GM06990 (cell line): ENCODE results near the gene SEC16A.
A peak's percentile ranks its signal among the peaks of the same experiment; 100 is the strongest.

Experiments
- DNase-seq: peaks from one replicate; pipeline ENCODE4 v3.0.0-alpha.2; 2011; ENCODE audit not compliant: insufficient read length; ENCODE audit errors: extremely low read depth
- H3K27me3 ChIP-seq: replicated peaks from 2 replicates; pipeline ENCODE4 v1.6.0; 2011; ENCODE audit warnings: low read length; ENCODE audit not compliant: control insufficient read depth, insufficient read depth
- H3K36me3 ChIP-seq: 2 replicates; pipeline ENCODE4 v1.5.1; 2011; ENCODE audit warnings: low read length; ENCODE audit not compliant: control insufficient read depth, insufficient read depth
- H3K4me3 ChIP-seq: replicated peaks from 2 replicates; pipeline ENCODE4 v1.5.1; 2011; ENCODE audit warnings: low read depth, mild to moderate bottlenecking, control low read depth, low read length
- TF ChIP-seq, protein P1 (sequence below): IDR thresholded peaks from 2 replicates; pipeline ENCODE4 v1.5.1; 2011; ENCODE audit warnings: low read length, control low read depth, mild to moderate bottlenecking, inconsistent platforms; ENCODE audit not compliant: insufficient read depth, poor library complexity, severe bottlenecking

SEC16A gene

DNA sequence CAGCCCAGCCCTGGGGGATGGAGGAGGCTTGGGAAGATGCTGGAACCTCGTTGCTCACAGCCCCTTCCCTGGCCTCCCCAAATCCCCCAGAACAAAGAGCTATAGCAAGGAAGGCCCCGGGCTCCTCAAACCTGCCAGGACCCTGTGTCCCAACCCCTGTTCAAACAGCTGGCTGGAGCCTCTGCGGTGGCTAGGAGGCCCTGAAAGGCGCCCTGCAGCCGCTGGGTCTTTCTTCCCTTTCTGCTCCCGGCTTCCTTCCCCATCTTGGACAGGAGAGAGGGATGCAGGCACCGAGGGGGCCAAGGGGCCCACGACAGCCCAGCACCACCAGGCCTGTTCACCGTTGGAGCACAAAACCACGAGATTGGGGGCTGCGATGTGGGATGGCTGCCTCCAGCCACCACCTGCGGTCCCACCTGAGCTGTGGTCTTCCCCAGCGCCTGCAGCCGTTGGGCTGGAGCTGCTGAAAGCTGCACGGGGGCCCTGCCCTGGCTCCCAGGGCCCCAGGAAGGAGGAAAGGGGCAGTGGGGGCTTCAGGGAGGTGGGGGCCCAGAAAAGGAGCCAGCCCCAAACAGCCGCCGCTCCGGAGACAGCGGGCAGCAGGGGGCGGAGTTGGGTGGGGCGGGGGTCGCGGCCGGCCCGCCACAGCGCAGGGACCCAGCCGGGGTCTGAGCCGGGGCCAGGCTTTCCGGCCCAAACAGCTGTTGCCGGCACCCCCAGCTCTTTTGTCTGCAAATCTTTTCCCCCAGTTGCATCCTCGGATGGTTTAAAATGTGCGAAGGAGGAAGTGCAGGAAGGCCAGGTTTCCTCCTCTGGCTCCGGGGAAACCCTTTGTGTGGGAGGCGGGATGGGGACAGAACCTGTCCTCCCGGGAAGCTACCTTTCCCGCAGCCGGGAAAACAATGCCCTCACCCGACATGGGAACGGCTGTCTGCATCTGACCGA, 46.9 kb upstream of the SEC16A start:
- Histone ChIP-seq H3K4me3 (no peak overlapping the region), H3K27me3 (no peaks in the 10 kb centered on the region), H3K36me3 (peaks cover 5% of the 10 kb centered on the region)
- TF ChIP-seq, protein P1, sequence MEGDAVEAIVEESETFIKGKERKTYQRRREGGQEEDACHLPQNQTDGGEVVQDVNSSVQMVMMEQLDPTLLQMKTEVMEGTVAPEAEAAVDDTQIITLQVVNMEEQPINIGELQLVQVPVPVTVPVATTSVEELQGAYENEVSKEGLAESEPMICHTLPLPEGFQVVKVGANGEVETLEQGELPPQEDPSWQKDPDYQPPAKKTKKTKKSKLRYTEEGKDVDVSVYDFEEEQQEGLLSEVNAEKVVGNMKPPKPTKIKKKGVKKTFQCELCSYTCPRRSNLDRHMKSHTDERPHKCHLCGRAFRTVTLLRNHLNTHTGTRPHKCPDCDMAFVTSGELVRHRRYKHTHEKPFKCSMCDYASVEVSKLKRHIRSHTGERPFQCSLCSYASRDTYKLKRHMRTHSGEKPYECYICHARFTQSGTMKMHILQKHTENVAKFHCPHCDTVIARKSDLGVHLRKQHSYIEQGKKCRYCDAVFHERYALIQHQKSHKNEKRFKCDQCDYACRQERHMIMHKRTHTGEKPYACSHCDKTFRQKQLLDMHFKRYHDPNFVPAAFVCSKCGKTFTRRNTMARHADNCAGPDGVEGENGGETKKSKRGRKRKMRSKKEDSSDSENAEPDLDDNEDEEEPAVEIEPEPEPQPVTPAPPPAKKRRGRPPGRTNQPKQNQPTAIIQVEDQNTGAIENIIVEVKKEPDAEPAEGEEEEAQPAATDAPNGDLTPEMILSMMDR, result no peak
- no peak for DNase-seq

DNA sequence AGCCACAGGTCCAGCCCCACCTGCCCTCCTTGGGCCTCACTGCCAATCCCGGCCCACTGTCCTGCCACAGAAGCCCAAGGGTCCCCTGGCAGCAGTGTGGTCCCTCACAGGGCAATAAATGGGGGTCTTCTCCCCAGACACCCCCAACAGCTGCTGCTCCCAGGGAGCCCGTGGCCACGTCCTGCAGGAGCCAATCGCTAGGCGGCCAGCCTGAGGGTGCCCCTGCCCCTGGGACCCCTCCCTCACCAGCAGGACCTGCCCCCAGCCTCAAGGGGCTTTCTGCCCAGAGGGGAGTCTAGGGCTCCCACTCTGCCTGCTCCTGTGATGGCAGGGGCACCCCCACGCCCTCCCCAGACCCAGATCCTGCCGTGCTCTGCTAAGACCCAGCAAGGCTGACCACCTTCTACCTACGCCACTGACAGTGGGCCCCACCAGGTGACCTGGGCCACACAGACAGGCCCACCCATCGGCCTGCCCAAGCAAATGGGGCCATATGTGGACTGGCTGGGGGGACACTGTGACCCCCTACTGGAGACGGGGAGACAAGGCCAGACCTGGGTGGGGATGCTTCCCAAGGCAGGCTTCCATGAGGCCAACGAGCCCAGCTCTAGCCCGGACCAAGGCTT, 46.0 kb upstream of the SEC16A start:
- DNase-seq, result no peak
- Histone ChIP-seq H3K27me3 (no peaks in the 10 kb centered on the region), H3K36me3 (peaks cover 5% of the 10 kb centered on the region), H3K4me3 (no peak overlapping the region)
- TF ChIP-seq, protein P1, result no peak

DNA sequence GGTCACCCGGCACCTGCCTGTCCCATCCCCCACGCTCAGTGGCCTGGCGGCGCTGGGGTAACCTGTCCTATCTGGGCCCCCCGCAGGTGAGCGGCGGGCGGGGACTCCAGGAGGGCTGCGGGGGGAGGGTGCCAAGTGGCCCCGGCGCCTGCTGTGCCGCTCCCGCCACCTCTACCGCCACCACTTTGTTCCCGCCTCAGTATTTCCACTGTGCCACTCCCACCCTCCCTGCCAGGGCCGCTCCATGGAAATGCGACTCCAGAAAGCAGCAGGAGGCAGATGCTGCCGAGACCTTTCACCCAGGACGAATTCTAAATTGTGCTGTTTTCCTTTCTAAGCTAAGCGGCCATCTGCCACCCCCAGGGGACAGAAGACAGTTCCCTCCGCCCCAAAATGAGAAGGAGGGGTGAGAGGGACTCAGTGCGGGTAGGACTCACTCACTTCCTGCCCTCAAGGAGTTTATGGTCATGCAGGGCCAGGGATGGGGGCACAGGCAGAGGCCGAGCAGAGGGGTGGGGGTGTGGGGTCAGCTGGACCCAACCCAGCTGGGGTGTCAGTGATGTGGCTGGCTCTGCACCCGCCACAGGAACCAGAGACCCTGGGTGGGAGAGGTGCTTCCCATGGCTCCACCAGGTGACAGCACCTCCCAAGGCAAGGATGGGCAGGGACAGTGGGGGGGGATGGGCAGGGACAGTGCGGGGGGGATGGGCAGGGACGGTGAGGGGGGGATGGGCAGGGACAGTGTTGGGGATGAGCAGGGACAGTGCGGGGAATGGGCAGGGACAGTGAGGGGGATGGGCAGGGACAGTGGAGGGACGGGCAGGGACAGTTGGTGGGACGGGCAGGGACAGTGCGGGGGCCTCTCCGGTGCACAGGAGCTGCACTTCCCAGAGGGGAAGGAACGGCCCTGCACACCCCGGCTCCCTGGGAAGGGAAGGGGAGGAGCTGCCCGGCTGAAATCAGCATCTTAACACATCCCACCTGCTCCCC, 45.2 kb upstream of the SEC16A start:
- TF ChIP-seq, protein P1, result peak; percentile 7
- DNase-seq, result no peak
- no peaks in the 10 kb centered on the region for H3K27me3 ChIP-seq
- H3K4me3 ChIP-seq, result no peak overlapping the region
- peaks cover 8% of the 10 kb centered on the region for H3K36me3 ChIP-seq

DNA sequence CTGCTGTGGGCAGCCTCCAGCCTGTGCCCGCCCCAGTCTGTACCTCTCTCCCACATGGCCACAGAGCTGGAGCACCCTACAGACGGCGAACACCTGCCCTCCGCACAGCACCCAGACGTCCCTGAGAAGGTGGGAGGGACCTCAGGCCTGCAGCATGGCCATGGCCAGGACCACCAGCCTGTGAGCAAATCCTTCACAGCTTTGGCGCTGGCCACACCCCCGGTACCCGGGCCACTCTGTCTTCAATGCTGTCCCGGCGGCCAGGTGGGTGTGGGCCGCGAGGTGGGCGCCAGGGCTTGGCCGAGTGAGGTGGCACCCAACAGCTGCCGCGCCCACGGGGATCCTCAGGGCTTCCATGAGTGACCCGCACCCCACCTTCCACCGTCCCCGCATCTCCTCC, 44.3 kb upstream of the SEC16A start:
- TF ChIP-seq, protein P1, result no peak
- Histone ChIP-seq H3K36me3 (peaks cover 8% of the 10 kb centered on the region), H3K4me3 (no peak overlapping the region), H3K27me3 (no peaks in the 10 kb centered on the region)
- DNase-seq, result no peak

DNA sequence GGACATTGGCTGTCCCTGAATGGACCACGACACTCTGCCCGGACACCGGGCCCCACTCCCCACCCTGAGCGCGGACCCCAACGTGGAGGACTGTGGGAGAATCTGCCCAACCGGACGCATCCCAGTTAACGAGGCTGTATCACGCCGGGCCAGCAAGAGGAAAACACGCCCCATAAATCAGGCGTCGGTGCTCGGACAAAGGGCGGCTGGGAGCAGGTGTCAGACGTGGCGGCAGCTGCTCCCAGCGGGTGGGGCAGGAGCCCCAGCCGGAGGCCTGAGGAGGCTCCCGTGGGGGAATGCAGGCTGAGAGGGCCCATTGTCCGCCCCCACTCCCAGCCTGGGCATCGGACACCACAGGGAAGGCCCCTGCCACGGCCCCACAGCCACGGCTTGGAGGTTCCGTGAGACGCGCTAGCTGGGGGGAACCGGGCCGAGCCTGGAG, 43.8 kb upstream of the SEC16A start:
- no peak for DNase-seq
- TF ChIP-seq, protein P1, result no peak
- Histone ChIP-seq H3K27me3 (no peaks in the 10 kb centered on the region), H3K36me3 (peaks cover 8% of the 10 kb centered on the region), H3K4me3 (no peak overlapping the region)
